Fibroblast of skin of left quadriceps (primary cell): Measurements from ENCODE around the gene SLC35E4.
"Not testable (repeated sequence)": the region's sequence is repeated elsewhere in the genome, so short reads cannot be mapped to it uniquely, and the experiment has no call there.

ENCODE experiments used
- DNase-seq, 2 experiments: peaks; one replicate each; pipeline ENCODE4 v3.0.0-alpha.2; 2013; ENCODE audit warnings: low read depth in 2 of 2

SLC35E4 gene

DNA sequence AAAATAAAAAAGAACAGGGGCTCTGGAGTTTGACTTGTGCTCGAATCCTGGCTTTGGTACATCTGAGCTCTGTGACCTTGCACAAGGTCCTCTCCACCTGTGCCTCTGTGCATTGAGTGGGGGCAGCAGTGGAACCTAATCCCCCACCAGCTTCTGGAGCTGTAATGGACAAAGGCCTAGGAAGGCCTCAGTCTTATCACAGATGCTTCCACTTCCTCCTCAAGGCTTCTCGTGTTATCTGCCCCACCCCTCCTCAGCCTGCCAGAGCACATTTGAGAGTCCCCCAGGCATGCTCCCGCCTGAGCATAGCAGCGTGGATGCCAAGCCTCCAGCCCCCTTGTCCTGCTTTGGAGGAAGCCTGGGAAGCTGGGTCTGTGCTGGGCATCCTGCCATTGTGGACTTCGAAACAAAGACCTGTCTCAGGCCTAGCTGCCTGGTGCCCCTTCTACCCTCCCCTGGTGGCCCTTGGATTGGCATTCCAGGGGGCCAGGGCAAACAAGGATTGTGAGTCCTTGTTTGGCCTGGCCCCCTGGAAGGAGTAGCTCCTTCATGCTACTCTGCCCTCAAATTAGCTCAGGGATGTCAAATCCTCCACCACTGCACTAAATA, 15.0 kb downstream of the SLC35E4 start:
- no peak for DNase-seq

GRCh38 chr22:30652852-30653251, 17.3 kb downstream of the SLC35E4 start:
- no peak for DNase-seq

DNA sequence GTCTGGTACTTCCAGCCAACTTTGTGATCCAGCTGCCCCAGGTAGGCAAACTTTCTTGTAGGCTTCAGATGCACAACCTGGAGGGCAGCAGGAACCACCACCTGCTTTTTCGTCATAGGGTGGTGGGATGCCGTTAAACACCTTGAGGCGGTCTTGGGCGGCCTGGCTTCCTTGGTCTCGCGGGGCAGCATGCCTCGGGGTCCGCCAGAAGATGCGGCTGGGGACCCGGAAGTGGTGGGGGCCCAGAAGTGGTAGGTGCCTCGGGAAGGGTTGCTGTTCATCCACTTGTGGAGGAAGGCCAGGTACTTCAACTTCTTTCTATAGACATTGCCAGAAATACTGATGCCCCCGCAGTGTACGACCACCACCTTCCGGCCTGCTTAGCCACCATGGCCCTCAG, 18.8 kb downstream of the SLC35E4 start:
- no peak for DNase-seq

DNA sequence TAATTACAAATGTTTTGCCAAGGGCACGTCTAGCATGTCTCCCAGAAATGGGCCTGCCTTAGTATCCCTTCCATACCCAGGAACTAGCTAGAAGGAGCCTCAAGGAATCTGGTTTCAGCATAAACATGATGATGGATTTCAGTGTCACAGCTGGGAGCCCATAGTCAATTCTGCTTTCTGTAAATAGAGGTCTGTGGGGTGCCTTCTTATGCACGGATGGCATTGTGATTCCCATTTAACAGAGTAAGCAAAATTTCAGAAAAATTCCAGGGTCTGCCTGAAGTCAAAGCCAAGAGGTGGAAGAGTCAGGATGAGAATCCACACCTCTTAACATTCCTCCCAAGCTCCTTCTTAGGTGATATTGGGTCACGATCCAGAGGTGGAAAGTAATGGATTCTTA, 20.0 kb downstream of the SLC35E4 start:
- no peak for DNase-seq

DNA sequence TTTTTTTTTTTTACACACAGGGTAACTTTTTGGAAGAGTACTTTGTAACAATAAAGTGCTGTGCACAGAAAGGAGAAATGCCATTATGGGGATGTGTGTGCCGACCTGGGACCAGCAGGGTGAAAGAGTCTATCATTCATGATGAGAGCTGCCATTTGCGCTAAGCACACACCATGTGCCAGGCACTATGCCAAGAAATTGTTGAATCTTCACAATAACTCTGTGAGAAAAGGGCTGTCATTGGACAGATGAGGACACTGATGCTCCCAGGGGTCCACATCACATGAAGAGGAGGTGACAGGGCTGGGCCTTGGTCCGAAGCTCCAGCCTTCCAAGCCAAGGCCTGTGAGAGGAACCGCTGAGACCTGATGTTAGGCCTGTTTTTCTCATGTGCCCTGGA, 26.5 kb downstream of the SLC35E4 start:
- DNase-seq: no peak

GRCh38 chr22:30664798-30665197, 29.2 kb downstream of the SLC35E4 start:
- no peak for DNase-seq

GRCh38 chr22:30665266-30665665, 29.7 kb downstream of the SLC35E4 start:
- DNase-seq: no peak

DNA sequence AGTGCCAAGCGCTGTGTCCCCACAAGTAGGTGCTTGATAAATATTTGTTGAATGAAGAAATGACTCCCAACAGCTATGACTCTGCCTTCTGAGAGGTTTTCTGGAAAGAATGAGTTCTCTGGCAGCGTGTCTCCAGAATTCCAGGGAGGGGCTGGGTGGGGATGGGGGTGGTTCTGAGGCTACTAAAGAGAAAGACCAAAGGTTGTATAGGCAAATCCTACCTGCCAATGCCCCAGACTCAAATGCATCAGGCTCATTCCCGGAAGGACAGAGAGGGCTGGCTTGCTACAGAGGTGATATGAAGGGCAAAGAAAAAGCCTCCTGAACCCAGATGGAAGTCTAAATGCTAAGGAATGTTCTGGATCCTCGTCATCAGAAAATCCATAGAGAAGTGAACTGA, 30.2 kb downstream of the SLC35E4 start:
- no peak for DNase-seq

- no peak for DNase-seq
Observed at GRCh38 chr22:30667107-30667493, 31.5 kb downstream of the SLC35E4 start.

DNA sequence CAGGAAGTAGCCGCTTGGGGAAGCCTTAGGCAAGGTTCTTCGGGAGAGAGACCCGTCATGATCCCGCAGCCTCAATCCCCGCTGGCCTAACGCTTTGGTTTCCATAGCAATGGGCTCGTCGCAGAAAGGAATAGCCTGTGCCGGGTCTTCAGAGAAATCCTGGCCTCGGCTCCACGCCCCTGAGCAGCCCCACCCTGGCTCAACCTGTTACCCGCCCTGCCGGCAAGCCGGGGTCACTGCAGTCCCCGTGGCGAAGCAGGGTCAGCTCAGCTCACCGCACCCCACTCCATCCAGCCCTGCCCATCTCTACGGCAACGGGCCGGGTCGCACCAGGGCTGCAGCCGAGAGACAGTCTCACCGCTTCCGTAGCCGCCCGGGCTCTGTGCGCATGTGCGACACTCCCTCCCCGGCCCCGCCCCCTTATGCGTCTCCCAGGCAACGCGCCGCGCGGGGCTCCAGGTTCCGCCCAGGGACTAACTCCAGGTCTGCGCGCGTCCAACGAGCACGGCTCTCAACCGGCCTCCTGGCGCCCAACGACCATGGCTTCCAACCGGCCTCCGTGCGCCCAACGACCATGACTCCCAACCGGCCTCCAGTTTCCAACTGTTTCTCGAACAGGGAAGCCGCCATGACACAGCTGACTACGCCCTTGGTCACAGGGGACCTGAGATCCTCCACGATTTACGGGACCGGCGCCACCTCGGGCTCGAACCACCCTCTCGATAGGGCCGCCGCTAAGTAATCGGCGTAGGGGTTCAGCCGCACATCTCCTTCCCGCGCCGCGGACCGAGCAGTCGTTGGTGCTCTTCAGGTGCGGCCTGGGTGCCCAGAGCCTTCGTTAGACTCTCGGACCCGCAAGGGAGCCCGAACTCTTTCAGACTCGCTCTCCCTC, 32.2 kb downstream of the SLC35E4 start, which contains the start of gene DUSP18:
Gene DUSP18, minus strand, starts transcription at position 382 of the 892 bp plus-strand sequence. CDS start 3,872 bp downstream, outside the sequence.
- peak; percentile 64 to 73 for DNase-seq

DNA sequence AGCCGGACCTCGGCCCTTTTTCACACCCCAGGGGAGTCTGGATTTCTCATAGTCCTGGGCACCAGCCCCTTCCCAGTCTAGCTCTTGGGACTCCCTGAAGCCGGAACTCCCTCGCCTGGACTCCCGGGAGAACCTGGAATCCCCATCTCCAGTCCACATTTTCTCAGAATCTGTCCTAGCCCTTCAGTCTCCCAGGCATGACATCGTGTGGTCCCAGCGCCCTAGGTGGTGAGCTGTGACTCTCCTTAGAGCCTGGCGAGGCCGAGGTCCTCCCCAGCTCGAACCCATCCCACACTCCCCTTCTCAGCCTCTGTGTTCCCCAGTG, 32.8 kb downstream of the SLC35E4 start:
- no peak for DNase-seq

GRCh38 chr22:30671071-30671470, 35.5 kb downstream of the SLC35E4 start:
- DNase-seq: no peak

- DNase-seq: no peak
Observed at GRCh38 chr22:30673136-30673535, 37.6 kb downstream of the SLC35E4 start.

DNA sequence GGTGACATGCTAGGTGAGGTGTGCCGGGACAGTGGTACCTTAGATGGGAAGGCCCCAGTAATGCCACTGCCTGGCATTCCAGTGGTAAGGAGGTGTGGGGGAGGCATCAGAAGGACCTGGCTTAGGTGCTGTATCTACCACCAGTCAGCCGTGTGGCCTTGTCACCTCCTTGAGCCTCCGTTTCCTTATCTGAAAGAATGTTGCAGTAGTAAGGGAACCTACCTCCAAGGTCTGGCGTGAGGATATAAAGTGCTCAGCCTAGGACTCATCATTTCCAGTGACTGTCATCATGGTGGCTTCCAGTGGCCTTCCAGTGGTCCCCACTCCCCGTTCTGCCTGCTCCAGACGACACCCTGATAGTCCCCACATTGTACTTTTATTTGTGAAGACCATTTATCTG, 38.9 kb downstream of the SLC35E4 start:
- DNase-seq: no peak

GRCh38 chr22:30675436-30675835, 39.9 kb downstream of the SLC35E4 start:
- DNase-seq: no peak

- not testable (repeated sequence) for DNase-seq
Observed at GRCh38 chr22:30676565-30676964, 41.0 kb downstream of the SLC35E4 start.

GRCh38 chr22:30679895-30680690, 44.5 kb downstream of the SLC35E4 start:
- not testable (repeated sequence) for DNase-seq

DNA sequence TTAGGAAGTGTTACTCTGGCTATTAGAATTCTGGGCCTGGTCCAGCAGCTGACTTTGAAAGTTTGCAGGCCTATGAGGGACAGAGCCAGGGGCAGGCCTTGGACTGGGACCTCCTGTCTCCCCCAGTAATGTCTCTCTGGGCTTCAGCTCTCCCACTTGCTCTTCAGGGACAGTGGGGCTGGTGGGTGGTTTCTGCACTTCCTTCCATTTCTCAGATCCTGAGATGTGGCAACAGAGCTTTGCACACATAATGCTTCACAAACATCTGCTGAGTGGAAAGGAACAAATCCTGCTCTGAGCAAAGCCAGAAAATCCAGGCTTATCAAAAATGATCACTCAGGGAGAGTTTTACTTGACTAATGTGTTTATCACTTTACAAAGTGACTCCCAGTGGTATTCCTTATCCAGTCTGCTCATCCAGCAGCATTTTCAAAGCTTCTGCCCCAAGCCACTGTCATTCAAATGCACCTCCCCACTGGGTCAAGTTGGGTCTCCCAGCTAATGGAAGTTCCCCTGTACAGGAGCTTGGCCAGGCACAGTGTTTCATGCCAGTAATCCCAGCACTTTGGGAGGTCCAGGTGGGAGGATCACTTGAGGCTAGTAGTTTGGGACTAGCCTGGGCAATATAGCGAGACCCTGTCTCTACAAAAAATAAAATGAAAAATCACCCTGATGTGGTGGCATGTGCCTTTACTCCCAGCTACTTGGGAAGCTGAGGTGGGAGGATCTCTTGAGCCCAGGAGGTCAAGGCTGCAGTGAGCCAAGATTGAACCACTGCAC, 45.6 kb downstream of the SLC35E4 start:
- DNase-seq: no peak

GRCh38 chr22:30681831-30682230, 46.2 kb downstream of the SLC35E4 start:
- DNase-seq: no peak

- no peak for DNase-seq
Observed at GRCh38 chr22:30685178-30685577, 49.6 kb downstream of the SLC35E4 start.

- DNase-seq: no peak
Observed at GRCh38 chr22:30687358-30687757, 51.8 kb downstream of the SLC35E4 start.

GRCh38 chr22:30689622-30690021, 54.0 kb downstream of the SLC35E4 start:
- DNase-seq: no peak
